Muscle of leg (tissue), 11 donors: ENCODE data around the gene TMEM45A. TPM values are rescaled to one million over a fixed set of nuclear protein-coding genes. Genes with fewer than 3 reads are reported as not detected.
"Not testable (repeated sequence)": the region's sequence is repeated elsewhere in the genome, so short reads cannot be mapped to it uniquely, and the experiment has no call there.

Experiments used
- DNase-seq: peaks from one replicate; pipeline ENCODE4 v3.0.0; 2013
- H3K27ac ChIP-seq: one replicate; pipeline ENCODE4 v1.5.1; 2013; ENCODE audit warnings: mild to moderate bottlenecking, low read length, control low read depth
- H3K27me3 ChIP-seq: one replicate; pipeline ENCODE4 v1.6.1; 2013; ENCODE audit warnings: low read length; ENCODE audit not compliant: control insufficient read depth, insufficient read depth
- H3K36me3 ChIP-seq: one replicate; pipeline ENCODE4 v1.6.1; 2013; ENCODE audit warnings: low read length; ENCODE audit not compliant: control insufficient read depth, insufficient read depth
- H3K4me1 ChIP-seq: one replicate; pipeline ENCODE4 v1.6.1; 2013; ENCODE audit warnings: low read length; ENCODE audit not compliant: control insufficient read depth, insufficient read depth
- H3K4me3 ChIP-seq: one replicate; pipeline ENCODE4 v1.5.1; 2013; ENCODE audit warnings: low read length, control low read depth
- H3K9me3 ChIP-seq: replicated peaks from 2 replicates; pipeline ENCODE4 v1.6.1; 2013; ENCODE audit warnings: low read depth, low read length; ENCODE audit not compliant: control insufficient read depth
- WGBS: methylation state at CpG from one replicate; pipeline ENCODE4 v1.1.5; 2013; ENCODE audit warnings: missing lambda C conversion rate; ENCODE audit not compliant: insufficient coverage; 5-methylcytosine and 5-hydroxymethylcytosine counted together
- polyA plus RNA-seq, 8 donors: library from polyadenylated mRNA; unstranded; fragments of 120-200 nt; gene quantifications; one replicate each; pipeline versions ENCODE4 v1.2.1 to v1.2.3, GENCODE V29; 2013; ENCODE audit warnings: inconsistent platforms in 1 of 8, low replicate concordance in 1 of 8; ENCODE audit not compliant: insufficient read length in 8 of 8, insufficient read depth in 1 of 8
- total RNA-seq: library from RNA; stranded (reverse); fragments of 120-200 nt; gene quantifications from one replicate; pipeline ENCODE4 v1.2.4, GENCODE V29; 2013

The TMEM45A gene
- total and polyA plus RNA-seq, 9 donors = 13.6 to 30.2 (median 17.5) TPM

- not testable (repeated sequence) for H3K9me3 ChIP-seq, H3K4me1 ChIP-seq, H3K36me3 ChIP-seq, H3K4me3 ChIP-seq, DNase-seq, H3K27ac ChIP-seq, H3K27me3 ChIP-seq
- WGBS = no CpG with 5 or more reads among the region's 3 CpGs
Measured at GRCh38 chr3:100541428-100541827, 49.0 kb downstream of the TMEM45A start.

GRCh38 chr3:100545371-100545770, 53.0 kb downstream of the TMEM45A start:
- Histone ChIP-seq H3K4me1 (no peaks in the 10 kb centered on the region), H3K9me3 (no peaks in the 10 kb centered on the region), H3K4me3 (no peak overlapping the region), H3K36me3 (no peaks in the 10 kb centered on the region), H3K27ac (no peak overlapping the region), H3K27me3 (no peaks in the 10 kb centered on the region)
- WGBS = 68% methylated on average over 2 of the region's 2 CpGs
- DNase-seq = no peak

DNA sequence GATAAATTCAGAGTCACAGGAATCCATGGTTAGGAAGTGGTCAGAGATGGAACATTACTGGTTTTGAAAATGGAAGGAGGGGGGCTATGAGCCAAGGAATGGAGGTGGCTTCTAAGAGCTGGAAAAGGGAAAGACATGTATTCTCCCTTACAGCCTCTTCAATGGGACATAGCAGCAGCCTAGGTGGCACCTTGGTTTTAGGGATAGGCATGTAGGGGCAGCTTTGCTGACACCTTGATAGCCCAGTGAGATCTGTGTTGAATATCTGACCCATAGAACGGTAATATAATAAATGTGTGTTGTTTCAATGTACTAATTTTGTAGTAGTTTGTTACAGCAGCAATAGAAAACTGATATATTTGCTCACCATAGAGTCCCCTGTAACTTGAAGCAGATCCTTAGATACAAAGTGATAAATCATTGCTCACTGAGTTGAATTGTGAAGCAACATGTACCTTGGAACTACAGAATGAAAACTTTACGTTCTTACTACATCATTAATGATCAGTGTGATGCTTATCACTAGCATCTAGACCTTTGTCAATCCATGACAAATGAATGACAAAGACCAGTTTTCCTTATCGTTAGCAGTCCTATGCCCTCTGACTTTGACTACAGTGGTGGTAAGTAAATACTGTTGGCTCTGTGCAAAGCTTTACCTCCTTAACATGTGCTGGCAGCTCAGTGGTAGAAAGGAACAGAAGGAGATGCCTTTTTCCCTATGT, 53.8 kb downstream of the TMEM45A start:
- Histone ChIP-seq H3K27ac (no peak overlapping the region), H3K4me1 (no peaks in the 10 kb centered on the region), H3K9me3 (no peaks in the 10 kb centered on the region), H3K36me3 (no peaks in the 10 kb centered on the region), H3K27me3 (no peaks in the 10 kb centered on the region), H3K4me3 (no peak overlapping the region)
- WGBS = 40% methylated on average over 1 of the region's 3 CpGs
- DNase-seq = no peak

GRCh38 chr3:100548053-100548452, 55.6 kb downstream of the TMEM45A start:
- Histone ChIP-seq H3K36me3 (no peaks in the 10 kb centered on the region), H3K27me3 (no peaks in the 10 kb centered on the region), H3K9me3 (no peaks in the 10 kb centered on the region), H3K27ac (no peak overlapping the region), H3K4me3 (no peak overlapping the region), H3K4me1 (no peaks in the 10 kb centered on the region)
- no CpG with 5 or more reads among the region's 2 CpGs for WGBS
- no peak for DNase-seq

- no peak overlapping the region for H3K4me3 ChIP-seq
- H3K9me3 ChIP-seq = no peaks in the 10 kb centered on the region
- no peaks in the 10 kb centered on the region for H3K36me3 ChIP-seq
- WGBS = 29% methylated on average over 1 of the region's 3 CpGs
- no peaks in the 10 kb centered on the region for H3K4me1 ChIP-seq
- DNase-seq = no peak
- no peak overlapping the region for H3K27ac ChIP-seq
- no peaks in the 10 kb centered on the region for H3K27me3 ChIP-seq
Measured at GRCh38 chr3:100553618-100554372, 61.4 kb downstream of the TMEM45A start.

- Histone ChIP-seq H3K4me3 (no peak overlapping the region), H3K9me3 (no peaks in the 10 kb centered on the region), H3K4me1 (no peaks in the 10 kb centered on the region), H3K36me3 (no peaks in the 10 kb centered on the region), H3K27ac (no peak overlapping the region), H3K27me3 (no peaks in the 10 kb centered on the region)
- DNase-seq = no peak
Measured at GRCh38 chr3:100554373-100554676, 61.9 kb downstream of the TMEM45A start.

DNA sequence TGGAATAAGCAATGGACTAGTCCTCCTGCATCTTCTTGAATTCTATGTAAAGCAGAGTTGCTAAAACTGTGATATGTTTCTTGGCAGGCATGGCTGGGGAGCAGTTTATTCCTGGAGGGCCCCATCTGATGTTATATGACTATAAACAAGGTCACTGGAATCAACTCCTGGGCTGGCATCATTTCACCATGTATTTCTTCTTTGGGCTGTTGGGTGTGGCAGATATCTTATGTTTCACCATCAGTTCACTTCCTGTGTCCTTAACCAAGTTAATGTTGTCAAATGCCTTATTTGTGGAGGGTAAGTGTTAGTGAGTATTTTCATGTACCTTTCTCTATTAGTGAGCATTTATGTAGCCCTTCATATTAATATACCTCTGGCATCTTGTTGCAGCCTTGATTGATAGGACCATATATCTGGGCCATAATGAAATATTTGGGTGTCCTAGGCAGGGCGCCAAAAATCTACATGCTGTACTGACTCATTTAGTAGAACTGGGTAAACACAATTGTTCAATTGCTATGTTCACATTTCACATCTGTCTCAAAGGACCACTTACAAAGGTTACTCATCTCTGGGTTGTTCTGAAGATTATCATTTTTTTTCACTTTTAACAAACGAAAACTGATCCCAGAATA, 64.4 kb downstream of the TMEM45A start:
- H3K9me3 ChIP-seq = no peaks in the 10 kb centered on the region
- no peak for DNase-seq
- no peak overlapping the region for H3K4me3 ChIP-seq
- no peaks in the 10 kb centered on the region for H3K4me1 ChIP-seq
- WGBS = no CpG with 5 or more reads among the region's 2 CpGs
- no peaks in the 10 kb centered on the region for H3K27me3 ChIP-seq
- H3K36me3 ChIP-seq = no peaks in the 10 kb centered on the region
- H3K27ac ChIP-seq = no peak overlapping the region

DNA sequence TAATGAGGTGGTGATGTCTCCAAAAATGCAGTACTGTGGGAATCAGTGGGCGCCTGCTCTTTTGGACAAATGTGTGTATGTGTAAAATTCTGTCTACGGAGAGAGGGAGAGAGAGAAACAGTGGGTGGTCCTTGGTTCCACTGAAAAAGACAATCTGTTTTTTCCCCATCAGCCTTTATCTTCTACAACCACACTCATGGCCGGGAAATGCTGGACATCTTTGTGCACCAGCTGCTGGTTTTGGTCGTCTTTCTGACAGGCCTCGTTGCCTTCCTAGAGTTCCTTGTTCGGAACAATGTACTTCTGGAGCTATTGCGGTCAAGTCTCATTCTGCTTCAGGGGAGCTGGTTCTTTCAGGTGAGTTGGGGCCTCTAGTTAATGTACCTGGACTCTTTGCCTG, 65.8 kb downstream of the TMEM45A start:
- Histone ChIP-seq H3K27me3 (no peaks in the 10 kb centered on the region), H3K4me1 (no peaks in the 10 kb centered on the region), H3K36me3 (no peaks in the 10 kb centered on the region), H3K9me3 (no peaks in the 10 kb centered on the region), H3K27ac (no peak overlapping the region), H3K4me3 (no peak overlapping the region)
- DNase-seq = no peak
- WGBS = 80% methylated on average over 4 of the region's 7 CpGs

- WGBS = no CpG with 5 or more reads among the region's 4 CpGs
- Histone ChIP-seq H3K9me3 (no peaks in the 10 kb centered on the region), H3K4me1 (no peaks in the 10 kb centered on the region), H3K4me3 (no peak overlapping the region), H3K27ac (no peak overlapping the region), H3K36me3 (no peaks in the 10 kb centered on the region), H3K27me3 (no peaks in the 10 kb centered on the region)
- peak; percentile 5 for DNase-seq
Measured at GRCh38 chr3:100560426-100560825, 68.0 kb downstream of the TMEM45A start.

DNA sequence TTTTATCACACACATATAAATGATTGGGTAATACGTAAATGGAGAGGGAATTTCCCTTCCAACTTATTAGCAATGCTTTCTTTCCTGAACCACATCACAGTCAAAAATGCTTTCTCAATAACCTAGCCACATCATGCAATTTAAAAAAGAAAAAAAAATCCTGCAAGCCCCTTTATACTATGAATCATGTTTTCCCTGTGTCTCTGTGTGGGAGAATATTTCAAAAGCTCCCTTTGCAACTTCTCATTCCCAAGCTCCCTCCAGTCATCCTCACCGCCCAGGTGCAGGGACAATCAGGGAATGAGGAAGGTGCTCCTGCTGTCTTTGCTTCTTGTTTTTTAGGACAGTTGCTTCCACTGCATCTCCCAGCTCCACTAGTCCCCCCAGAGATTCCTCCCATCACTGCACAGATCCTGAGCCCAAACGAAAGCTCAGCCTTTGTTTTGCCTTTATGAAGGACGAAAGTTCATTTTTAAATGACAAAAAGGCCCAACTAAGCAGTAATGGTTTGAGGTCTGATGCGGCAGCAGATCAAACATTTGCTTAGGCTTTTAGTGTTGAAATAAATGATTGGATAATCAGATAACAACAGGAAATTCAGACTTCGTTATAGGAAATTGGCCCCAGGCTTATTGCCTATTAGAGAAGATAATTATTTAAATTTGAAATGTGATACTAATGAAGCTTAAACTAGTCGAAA, 69.2 kb downstream of the TMEM45A start:
- Histone ChIP-seq H3K27me3 (no peaks in the 10 kb centered on the region), H3K36me3 (no peaks in the 10 kb centered on the region), H3K4me3 (no peak overlapping the region), H3K9me3 (no peaks in the 10 kb centered on the region), H3K4me1 (no peaks in the 10 kb centered on the region), H3K27ac (no peak overlapping the region)
- 56% methylated on average over 2 of the region's 7 CpGs for WGBS
- peak; percentile 4 for DNase-seq
